ENCODE measurements around the gene KRT7. TPM values are rescaled to one million over a fixed set of nuclear protein-coding genes. Genes with fewer than 3 reads are reported as not detected.
A peak's percentile ranks its signal among the peaks of the same experiment; 100 is the strongest.

Gene KRT7
- total RNA-seq, result 10 to 100 TPM in 1 of 2 donors, 1 to 10 TPM in 1; 7.6 to 12.5 TPM

DNA sequence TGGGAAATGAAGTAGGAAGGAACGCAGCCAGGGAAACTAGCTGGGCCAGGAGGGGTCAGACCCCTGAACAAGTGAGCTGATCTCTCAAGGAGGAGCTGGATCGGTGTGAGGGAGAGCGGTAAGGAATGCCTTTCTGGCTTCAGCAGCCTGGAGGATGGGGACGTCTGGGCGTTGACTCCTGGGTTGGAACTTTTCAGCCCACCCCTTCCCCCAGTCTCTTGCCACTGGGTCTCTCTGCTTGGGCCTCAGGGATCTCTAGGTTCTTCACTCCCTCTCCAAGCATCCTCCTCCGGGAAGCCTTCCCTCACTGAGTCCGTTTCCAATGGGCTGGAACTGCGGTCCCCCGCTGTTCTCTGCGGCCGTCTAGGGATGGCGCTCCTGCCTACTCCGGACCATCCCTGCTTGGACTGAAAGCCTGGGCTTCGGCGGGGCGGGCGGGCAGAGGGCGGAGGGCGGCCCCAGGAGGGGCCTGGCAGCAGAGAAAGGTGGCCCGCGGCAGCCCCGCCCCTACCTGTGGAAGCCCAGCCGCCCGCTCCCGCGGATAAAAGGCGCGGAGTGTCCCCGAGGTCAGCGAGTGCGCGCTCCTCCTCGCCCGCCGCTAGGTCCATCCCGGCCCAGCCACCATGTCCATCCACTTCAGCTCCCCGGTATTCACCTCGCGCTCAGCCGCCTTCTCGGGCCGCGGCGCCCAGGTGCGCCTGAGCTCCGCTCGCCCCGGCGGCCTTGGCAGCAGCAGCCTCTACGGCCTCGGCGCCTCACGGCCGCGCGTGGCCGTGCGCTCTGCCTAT is at the start of gene KRT7:
TSS of gene KRT7 (plus strand) at position 570 of the 788 bp plus-strand sequence. CDS start at position 624, 54 bp downstream.
- H3K36me3 Mint-ChIP-seq (ENCODE audit: low read depth), result no peaks in the 10 kb centered on the region
- ATAC-seq (replicated peaks), result no peak
- no peak within 1 kb of the TSS for H3K4me3 Mint-ChIP-seq
- H3K27ac Mint-ChIP-seq, result no peak within 1 kb of the TSS
- no peaks in the 10 kb centered on the region for H3K9me3 Mint-ChIP-seq
- peaks cover 56% of the 10 kb centered on the region for H3K27me3 Mint-ChIP-seq
- H3K4me1 Mint-ChIP-seq, result no peaks in the 10 kb centered on the region

DNA sequence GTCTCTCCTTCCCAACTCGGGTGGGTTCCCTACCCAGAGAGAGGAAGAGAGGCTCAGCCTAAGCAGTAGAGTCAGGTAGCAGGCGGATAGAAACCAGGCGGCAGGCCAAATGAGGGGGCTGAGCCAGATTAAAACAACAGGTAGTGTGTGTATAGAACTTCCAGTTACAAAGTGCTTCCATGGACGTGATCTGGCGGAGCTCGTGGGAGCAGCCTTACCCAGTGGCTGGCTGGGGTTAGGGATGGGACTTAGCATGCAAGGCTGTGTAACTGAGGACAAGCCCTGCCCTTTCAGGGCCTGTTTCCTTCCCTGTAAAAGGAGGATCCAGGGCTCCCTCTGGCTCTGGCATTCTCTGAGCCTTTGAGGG is 49.5 kb upstream of the KRT7 start:
- Mint-ChIP-seq H3K4me1 (peaks cover 5% of the 10 kb centered on the region), H3K27ac (no peak overlapping the region), H3K27me3 (no peaks in the 10 kb centered on the region), H3K36me3 (ENCODE audit: low read depth) (no peaks in the 10 kb centered on the region), H3K4me3 (no peak overlapping the region), H3K9me3 (no peaks in the 10 kb centered on the region)
- no peak for ATAC-seq (replicated peaks)

GRCh38 chr12:52183971-52184370 is 49.1 kb upstream of the KRT7 start:
- Mint-ChIP-seq H3K4me1 (peaks cover 5% of the 10 kb centered on the region), H3K9me3 (no peaks in the 10 kb centered on the region), H3K36me3 (ENCODE audit: low read depth) (no peaks in the 10 kb centered on the region), H3K27ac (no peak overlapping the region), H3K27me3 (no peaks in the 10 kb centered on the region), H3K4me3 (no peak overlapping the region)
- ATAC-seq (replicated peaks), result no peak

DNA sequence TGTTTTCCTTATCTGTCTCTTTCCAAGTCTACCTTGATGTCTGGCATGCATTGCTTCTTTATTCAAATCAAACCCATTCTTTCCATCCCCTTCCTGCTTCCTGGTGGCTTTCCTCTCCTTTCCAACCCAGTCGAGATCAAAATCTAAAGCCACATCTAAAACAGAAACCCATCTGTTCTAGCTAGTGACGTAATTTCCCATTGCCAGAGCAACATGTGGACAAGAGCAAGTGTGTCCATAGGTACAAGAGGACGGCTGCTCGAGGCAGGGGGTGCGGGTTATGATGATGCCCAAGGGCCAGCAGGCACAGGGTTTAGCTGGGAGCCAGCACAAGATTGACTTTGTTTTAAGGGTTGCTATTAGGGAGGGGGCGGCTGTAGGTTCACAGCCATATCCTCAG is 48.2 kb upstream of the KRT7 start:
- H3K36me3 Mint-ChIP-seq (ENCODE audit: low read depth), result no peaks in the 10 kb centered on the region
- no peak for ATAC-seq (replicated peaks)
- H3K27ac Mint-ChIP-seq, result no peak overlapping the region
- H3K9me3 Mint-ChIP-seq, result no peaks in the 10 kb centered on the region
- H3K4me3 Mint-ChIP-seq, result no peak overlapping the region
- peaks cover 5% of the 10 kb centered on the region for H3K4me1 Mint-ChIP-seq
- no peaks in the 10 kb centered on the region for H3K27me3 Mint-ChIP-seq

DNA sequence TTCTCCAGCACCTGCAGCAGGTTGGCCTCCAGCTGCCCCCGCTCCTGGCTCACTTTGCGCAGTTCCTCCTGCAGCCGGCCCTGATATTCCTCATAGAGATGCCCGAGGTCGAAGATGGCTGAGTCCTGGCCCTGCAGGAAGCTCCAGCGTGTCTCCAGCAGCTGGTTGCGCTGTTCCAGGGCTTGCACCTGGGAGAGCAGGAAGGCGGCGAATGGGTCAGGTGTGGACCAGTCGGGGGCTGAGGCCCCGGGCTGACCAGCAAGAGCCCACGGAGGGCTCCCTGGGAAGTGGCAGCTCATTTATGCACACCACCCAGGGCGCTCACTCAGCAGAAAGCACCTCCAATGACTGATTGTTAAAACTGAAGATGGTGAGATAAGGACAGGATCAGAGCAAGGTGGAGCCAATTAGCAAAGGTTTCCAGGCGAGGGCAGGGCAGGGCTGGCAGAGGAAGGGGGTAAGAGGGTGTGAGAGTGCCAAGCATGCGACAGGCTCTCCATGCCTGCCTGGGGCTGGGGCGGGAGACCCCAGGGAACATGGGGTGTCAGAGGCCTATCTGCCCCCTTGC is 47.6 kb upstream of the KRT7 start:
- Mint-ChIP-seq H3K27ac (no peak overlapping the region), H3K9me3 (no peaks in the 10 kb centered on the region), H3K27me3 (peaks cover 1% of the 10 kb centered on the region), H3K4me1 (peaks cover 5% of the 10 kb centered on the region), H3K4me3 (no peak overlapping the region), H3K36me3 (ENCODE audit: low read depth) (no peaks in the 10 kb centered on the region)
- no peak for ATAC-seq (replicated peaks)

DNA sequence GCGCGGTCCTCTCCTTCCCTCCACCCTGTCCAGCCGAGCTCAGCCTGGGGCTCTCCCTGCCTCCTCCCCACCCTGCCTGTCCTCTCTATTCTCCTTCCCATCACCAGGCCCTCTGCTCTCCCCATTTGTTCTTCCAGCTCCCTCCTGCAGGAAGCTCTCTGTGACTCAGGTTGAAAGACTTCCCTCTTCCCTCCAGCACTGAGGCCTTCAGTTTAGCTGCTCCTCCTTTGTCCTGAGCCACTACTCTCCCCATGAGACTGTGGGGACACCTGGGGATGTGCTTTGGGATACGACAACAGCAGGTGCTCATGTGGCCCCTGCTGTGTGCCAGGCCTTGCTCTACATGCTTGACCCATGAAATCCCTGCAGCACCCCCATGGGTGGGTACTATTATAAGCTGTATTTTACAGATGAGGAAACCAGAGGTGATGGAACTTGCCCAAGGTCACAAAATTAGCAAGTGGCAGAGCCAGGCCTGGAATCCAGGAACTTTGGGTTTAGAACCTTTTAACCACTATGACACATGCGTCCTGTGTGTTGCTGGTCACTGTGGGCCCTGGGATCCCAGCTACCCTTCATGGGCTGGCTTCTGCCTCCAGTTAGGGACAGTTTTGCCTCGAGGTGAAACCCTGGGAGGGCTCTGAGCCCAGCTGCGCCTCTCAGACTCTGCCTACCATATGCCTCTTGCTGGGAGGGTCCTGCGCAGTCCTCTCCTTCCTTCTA is 46.8 kb upstream of the KRT7 start:
- Mint-ChIP-seq H3K27me3 (peaks cover 4% of the 10 kb centered on the region), H3K4me3 (no peak overlapping the region), H3K4me1 (peaks cover 5% of the 10 kb centered on the region), H3K36me3 (ENCODE audit: low read depth) (no peaks in the 10 kb centered on the region), H3K27ac (peak overlapping the region; percentile 10), H3K9me3 (no peaks in the 10 kb centered on the region)
- ATAC-seq (replicated peaks), result no peak

DNA sequence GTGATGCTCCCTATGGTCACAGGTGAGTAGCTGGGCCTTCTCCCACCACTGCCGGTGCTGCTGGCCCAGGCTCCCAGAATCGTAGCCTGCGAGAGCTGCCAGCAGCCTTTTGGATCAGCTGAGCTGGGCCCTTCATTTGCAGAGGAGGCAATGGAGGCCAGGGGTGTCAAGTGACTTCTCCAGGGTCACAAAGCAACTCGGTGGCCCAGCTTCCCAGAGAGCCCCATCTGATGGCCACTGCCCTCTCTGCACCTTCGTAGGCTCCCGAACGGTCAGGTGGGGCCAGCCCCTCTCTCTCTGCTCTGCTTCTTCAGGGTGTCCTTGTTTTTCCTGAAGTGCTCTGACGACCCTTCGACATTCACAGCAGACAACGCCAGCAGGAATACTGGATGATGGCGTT is 45.8 kb upstream of the KRT7 start:
- H3K4me1 Mint-ChIP-seq, result peaks cover 6% of the 10 kb centered on the region
- H3K4me3 Mint-ChIP-seq, result no peak overlapping the region
- no peak for ATAC-seq (replicated peaks)
- H3K27me3 Mint-ChIP-seq, result peaks cover 4% of the 10 kb centered on the region
- no peak overlapping the region for H3K27ac Mint-ChIP-seq
- H3K36me3 Mint-ChIP-seq (ENCODE audit: low read depth), result no peaks in the 10 kb centered on the region
- H3K9me3 Mint-ChIP-seq, result no peaks in the 10 kb centered on the region

DNA sequence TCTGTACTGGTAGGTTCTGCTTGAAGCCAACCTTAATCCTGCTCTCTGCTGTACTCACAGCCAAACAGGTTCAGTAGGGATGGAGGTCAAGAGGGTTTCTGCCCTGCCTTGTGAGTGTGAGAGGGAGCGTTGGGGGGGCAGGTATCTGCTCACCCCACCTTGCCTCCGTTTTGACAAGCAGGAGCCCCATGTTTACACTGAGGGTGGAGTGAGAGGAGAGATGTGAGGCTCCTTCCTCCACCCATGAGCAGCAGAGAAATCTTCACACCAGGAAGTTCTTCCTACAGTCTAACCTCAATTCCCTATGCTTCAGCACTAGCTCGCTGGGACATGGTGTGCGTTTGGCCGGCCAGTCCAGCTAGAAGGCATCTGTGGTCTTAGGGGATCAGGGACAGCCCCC is 45.4 kb upstream of the KRT7 start:
- Mint-ChIP-seq H3K36me3 (ENCODE audit: low read depth) (no peaks in the 10 kb centered on the region), H3K4me3 (no peak overlapping the region), H3K27ac (no peak overlapping the region), H3K9me3 (no peaks in the 10 kb centered on the region), H3K4me1 (peaks cover 10% of the 10 kb centered on the region), H3K27me3 (peaks cover 4% of the 10 kb centered on the region)
- ATAC-seq (replicated peaks), result no peak

DNA sequence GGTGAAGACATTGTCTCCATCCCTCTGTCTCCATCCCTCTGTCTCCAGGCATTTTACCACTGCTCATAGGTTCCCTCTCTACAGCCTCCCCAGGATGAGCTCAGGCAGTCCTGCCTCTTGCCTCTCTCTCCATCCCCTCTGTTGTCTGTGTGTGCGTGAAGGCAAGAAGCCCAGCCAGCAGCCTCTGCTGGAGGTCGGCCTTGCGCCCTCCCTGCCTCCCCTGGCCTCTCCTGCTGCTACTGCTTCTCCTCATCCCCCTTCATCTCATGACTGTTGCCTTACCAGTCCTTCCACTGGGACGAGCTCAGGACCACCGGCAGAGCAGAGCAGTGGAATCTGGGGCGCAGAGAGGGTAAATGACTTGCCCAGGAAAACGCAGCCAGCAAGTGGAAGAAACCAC is 44.4 kb upstream of the KRT7 start:
- Mint-ChIP-seq H3K4me1 (peaks cover 14% of the 10 kb centered on the region), H3K4me3 (no peak overlapping the region), H3K27ac (no peak overlapping the region), H3K27me3 (peaks cover 4% of the 10 kb centered on the region), H3K9me3 (no peaks in the 10 kb centered on the region), H3K36me3 (ENCODE audit: low read depth) (no peaks in the 10 kb centered on the region)
- ATAC-seq (replicated peaks), result no peak

DNA sequence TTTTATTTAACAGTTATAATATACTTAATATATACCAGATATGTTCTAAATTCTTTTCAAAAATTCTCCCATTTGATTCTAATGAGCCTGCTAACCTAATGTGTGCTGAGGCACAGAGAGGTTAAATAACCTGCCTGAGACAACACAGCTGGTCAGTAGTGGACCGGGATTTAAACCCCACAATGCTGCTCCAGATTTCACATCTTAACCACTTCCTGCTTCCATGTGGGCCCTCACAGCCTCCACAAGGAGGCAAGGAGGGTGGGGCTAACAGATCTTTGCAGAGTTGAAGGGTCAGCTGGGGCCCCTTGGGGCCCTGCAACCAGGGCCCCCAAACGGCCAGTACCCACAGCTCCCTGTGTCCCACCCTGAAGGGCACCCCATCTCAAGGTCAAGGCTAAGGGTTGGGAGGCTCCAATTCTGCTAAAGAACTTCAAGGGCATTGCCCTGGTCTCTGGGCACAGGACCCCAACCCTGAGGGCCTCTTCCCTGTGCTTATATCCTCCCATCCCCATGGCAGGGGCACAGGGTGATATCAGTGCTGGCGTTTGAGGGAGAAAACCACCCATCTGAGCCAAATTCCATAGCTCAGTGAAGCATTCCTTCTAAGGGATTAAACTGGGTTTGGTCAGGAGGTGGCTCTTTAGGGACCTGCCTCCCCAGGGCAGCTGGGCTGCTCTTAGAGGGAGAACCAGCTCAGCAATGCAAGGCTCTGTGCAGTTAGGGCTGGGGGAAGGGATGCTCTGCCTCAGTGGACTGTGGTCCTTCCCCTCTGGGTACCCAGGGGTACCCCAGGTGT is 43.5 kb upstream of the KRT7 start:
- no peak overlapping the region for H3K4me3 Mint-ChIP-seq
- no peak for ATAC-seq (replicated peaks)
- H3K9me3 Mint-ChIP-seq, result no peaks in the 10 kb centered on the region
- H3K27ac Mint-ChIP-seq, result no peak overlapping the region
- peaks cover 4% of the 10 kb centered on the region for H3K27me3 Mint-ChIP-seq
- H3K36me3 Mint-ChIP-seq (ENCODE audit: low read depth), result no peaks in the 10 kb centered on the region
- H3K4me1 Mint-ChIP-seq, result peaks cover 17% of the 10 kb centered on the region

GRCh38 chr12:52190860-52191729 is 41.9 kb upstream of the KRT7 start:
- H3K27me3 Mint-ChIP-seq, result peaks cover 4% of the 10 kb centered on the region
- H3K4me1 Mint-ChIP-seq, result peaks cover 17% of the 10 kb centered on the region
- no peaks in the 10 kb centered on the region for H3K36me3 Mint-ChIP-seq (ENCODE audit: low read depth)
- no peak overlapping the region for H3K27ac Mint-ChIP-seq
- H3K4me3 Mint-ChIP-seq, result no peak overlapping the region
- no peaks in the 10 kb centered on the region for H3K9me3 Mint-ChIP-seq
- no peak for ATAC-seq (replicated peaks)

- no peaks in the 10 kb centered on the region for H3K36me3 Mint-ChIP-seq (ENCODE audit: low read depth)
- H3K4me3 Mint-ChIP-seq, result no peak within 1 kb of the TSS
- peak within 1 kb of the TSS; percentile 42 for H3K27ac Mint-ChIP-seq
- H3K9me3 Mint-ChIP-seq, result no peaks in the 10 kb centered on the region
- peak; percentile 84 for ATAC-seq (replicated peaks)
- H3K4me1 Mint-ChIP-seq, result peaks cover 17% of the 10 kb centered on the region
- peaks cover 4% of the 10 kb centered on the region for H3K27me3 Mint-ChIP-seq
Observed at GRCh38 chr12:52191841-52192791, 40.9 kb upstream of the KRT7 start, which contains the start of gene KRT80. Gene KRT80 (minus strand): TSS chr12:52192014. CDS start chr12:52191902, 112 bp downstream.

GRCh38 chr12:52193532-52193931 is 39.5 kb upstream of the KRT7 start:
- peaks cover 4% of the 10 kb centered on the region for H3K27me3 Mint-ChIP-seq
- no peak overlapping the region for H3K27ac Mint-ChIP-seq
- no peaks in the 10 kb centered on the region for H3K9me3 Mint-ChIP-seq
- no peaks in the 10 kb centered on the region for H3K36me3 Mint-ChIP-seq (ENCODE audit: low read depth)
- peaks cover 17% of the 10 kb centered on the region for H3K4me1 Mint-ChIP-seq
- ATAC-seq (replicated peaks), result no peak
- H3K4me3 Mint-ChIP-seq, result no peak overlapping the region
